CD4-positive, alpha-beta T cell (primary cell): ENCODE data around the gene TUFM. TPM values are rescaled to one million over a fixed set of nuclear protein-coding genes. Genes with fewer than 3 reads are reported as not detected.

Experiments
- ATAC-seq: fragments of 200-7000 bp; cut with Tn5 transposase; one replicate; pipeline ENCODE4 v1.10.0; 2022; ENCODE audit warnings: mild to moderate bottlenecking; ENCODE audit not compliant: poor library complexity
- CTCF ChIA-PET: fragments of 350-600 bp; sonication (Branson Sonifier 250); formaldehyde crosslinking; loops from one replicate; lab custom pipeline; 2021; ENCODE audit warnings: antibody characterized with exemption, inconsistent platforms; lab: Charles Lee
- POLR2A ChIA-PET: fragments of 350-600 bp; sonication (Branson Sonifier 250); formaldehyde crosslinking; loops from one replicate; lab custom pipeline; 2021; ENCODE audit warnings: antibody characterized with exemption, inconsistent platforms; lab: Charles Lee
- DNase-seq, 14 experiments: peaks; one replicate each; pipeline ENCODE4 v3.0.0-alpha.2; 2013 to 2020; ENCODE audit warnings: mixed read lengths in 2 of 14
- H3K27ac ChIP-seq, 2 donors: one replicate each; pipeline versions ENCODE4 v1.5.1 to v1.7.0; 2013; ENCODE audit warnings: low read length in 2 of 2, low read depth in 1 of 2, mild to moderate bottlenecking in 1 of 2
- H3K27me3 ChIP-seq, 2 experiments: 1 replicate in 1 of 2; 2 replicates in 1 of 2; pipeline versions ENCODE4 v1.6.1 to v1.7.0; 2013; ENCODE audit warnings: low read length in 2 of 2, control low read depth in 1 of 2, mild to moderate bottlenecking in 1 of 2, moderate library complexity in 1 of 2; ENCODE audit not compliant: insufficient read depth in 2 of 2, control insufficient read depth in 1 of 2
- H3K36me3 ChIP-seq: one replicate; pipeline ENCODE4 v1.6.1; 2013; ENCODE audit warnings: low read length, control low read depth; ENCODE audit not compliant: insufficient read depth
- H3K4me1 ChIP-seq: one replicate; pipeline ENCODE4 v1.6.1; 2013; ENCODE audit warnings: low read length, control low read depth; ENCODE audit not compliant: insufficient read depth
- H3K4me3 ChIP-seq: one replicate; pipeline ENCODE4 v1.5.1; 2013; ENCODE audit warnings: mild to moderate bottlenecking, low read length, moderate library complexity
- H3K9me3 ChIP-seq, 2 experiments: 1 replicate in 1 of 2; 2 replicates in 1 of 2; pipeline versions ENCODE4 v1.6.1 to v1.7.0; 2013; ENCODE audit warnings: low read length in 2 of 2, mild to moderate bottlenecking in 2 of 2, control low read depth in 1 of 2, moderate library complexity in 1 of 2; ENCODE audit not compliant: control insufficient read depth in 1 of 2, insufficient read depth in 1 of 2
- H3K27ac Mint-ChIP-seq: one replicate; pipeline ENCODE4 v1.8.0; 2020; ENCODE audit warnings: mixed read lengths
- H3K27me3 Mint-ChIP-seq: one replicate; pipeline ENCODE4 v1.8.0; 2021; ENCODE audit warnings: mixed read lengths
- H3K36me3 Mint-ChIP-seq: one replicate; pipeline ENCODE4 v1.8.0; 2021; ENCODE audit warnings: low read depth, mixed read lengths
- H3K4me1 Mint-ChIP-seq: one replicate; pipeline ENCODE4 v1.8.0; 2021; ENCODE audit warnings: low read depth, mixed read lengths
- H3K4me3 Mint-ChIP-seq: one replicate; pipeline ENCODE4 v1.8.0; 2020; ENCODE audit warnings: mild to moderate bottlenecking, mixed read lengths
- H3K9me3 Mint-ChIP-seq: one replicate; pipeline ENCODE4 v1.8.0; 2020; ENCODE audit warnings: mixed read lengths
- CTCF ChIP-seq: fragments of 200-600 bp; IDR thresholded peaks from one replicate; pipeline ENCODE4 v1.8.0; 2022; ENCODE audit warnings: antibody characterized with exemption, mild to moderate bottlenecking
- intact Hi-C, 2 experiments: fragments of 100-400 bp; cut with DNase I in 1 of 2; cut with micrococcal nuclease in 1 of 2; formaldehyde crosslinking; loops; one replicate each; pipeline versions ENCODE4 v1.15.1 to v1.9.0; 2023 to 2025; cut with DNase I, micrococcal nuclease
- total RNA-seq, 174 experiments: library from RNA in 2 of 174; stranded (reverse) in 2 of 174; gene quantifications; one replicate each; pipeline ENCODE4 v1.2.3 and lab custom pipeline; 2021 to 2026

Gene TUFM
- total RNA-seq, 2 experiments from 2014 or later, result 102 to 103 TPM

- intact Hi-C loops, result no loop called here
- TF ChIP-seq CTCF, result no peak
- no peak for ATAC-seq
- no peak for DNase-seq
- Mint-ChIP-seq H3K27ac (no peak overlapping the region), H3K27me3 (peaks cover 6% of the 10 kb centered on the region), H3K4me1 (peaks cover 8% of the 10 kb centered on the region), H3K4me3 (no peak overlapping the region), H3K9me3 (no peaks in the 10 kb centered on the region), H3K36me3 (peaks cover 10% of the 10 kb centered on the region)
- Histone ChIP-seq H3K4me3 (no peak overlapping the region), H3K27me3 (peaks cover 0 to 9% of the 10 kb centered on the region in 2 experiments), H3K36me3 (peaks cover 21% of the 10 kb centered on the region), H3K4me1 (peaks cover 20% of the 10 kb centered on the region), H3K27ac (no peak overlapping the region), H3K9me3 (no peaks in the 10 kb centered on the region)
- ChIA-PET CTCF (no interaction called here), POLR2A (no interaction called here)
These were observed 31.0 kb upstream of the TUFM start for GRCh38 chr16:28876973-28877654.

- Histone ChIP-seq H3K9me3 (no peaks in the 10 kb centered on the region), H3K27ac (no peak overlapping the region), H3K36me3 (peaks cover 30% of the 10 kb centered on the region), H3K27me3 (peaks cover 0 to 9% of the 10 kb centered on the region in 2 experiments), H3K4me1 (peaks cover 20% of the 10 kb centered on the region), H3K4me3 (no peak overlapping the region)
- intact Hi-C loops, result no loop called here
- no peak overlapping the region for H3K27ac Mint-ChIP-seq
- H3K9me3 Mint-ChIP-seq, result no peaks in the 10 kb centered on the region
- ATAC-seq (no peak), DNase-seq (no peak)
- peaks cover 8% of the 10 kb centered on the region for H3K4me1 Mint-ChIP-seq
- ChIA-PET POLR2A (interaction anchor here (0.6 to 0.8 kb wide), 2 partner anchors 71 to 98 kb away, joined by 3 read pairs; no protein-coding TSS in a partner anchor), CTCF (no interaction called here)
- peaks cover 3% of the 10 kb centered on the region for H3K27me3 Mint-ChIP-seq
- TF ChIP-seq CTCF, result no peak
- peaks cover 17% of the 10 kb centered on the region for H3K36me3 Mint-ChIP-seq
- no peak overlapping the region for H3K4me3 Mint-ChIP-seq
These were observed 30.0 kb upstream of the TUFM start for GRCh38 chr16:28876019-28876659.

DNA sequence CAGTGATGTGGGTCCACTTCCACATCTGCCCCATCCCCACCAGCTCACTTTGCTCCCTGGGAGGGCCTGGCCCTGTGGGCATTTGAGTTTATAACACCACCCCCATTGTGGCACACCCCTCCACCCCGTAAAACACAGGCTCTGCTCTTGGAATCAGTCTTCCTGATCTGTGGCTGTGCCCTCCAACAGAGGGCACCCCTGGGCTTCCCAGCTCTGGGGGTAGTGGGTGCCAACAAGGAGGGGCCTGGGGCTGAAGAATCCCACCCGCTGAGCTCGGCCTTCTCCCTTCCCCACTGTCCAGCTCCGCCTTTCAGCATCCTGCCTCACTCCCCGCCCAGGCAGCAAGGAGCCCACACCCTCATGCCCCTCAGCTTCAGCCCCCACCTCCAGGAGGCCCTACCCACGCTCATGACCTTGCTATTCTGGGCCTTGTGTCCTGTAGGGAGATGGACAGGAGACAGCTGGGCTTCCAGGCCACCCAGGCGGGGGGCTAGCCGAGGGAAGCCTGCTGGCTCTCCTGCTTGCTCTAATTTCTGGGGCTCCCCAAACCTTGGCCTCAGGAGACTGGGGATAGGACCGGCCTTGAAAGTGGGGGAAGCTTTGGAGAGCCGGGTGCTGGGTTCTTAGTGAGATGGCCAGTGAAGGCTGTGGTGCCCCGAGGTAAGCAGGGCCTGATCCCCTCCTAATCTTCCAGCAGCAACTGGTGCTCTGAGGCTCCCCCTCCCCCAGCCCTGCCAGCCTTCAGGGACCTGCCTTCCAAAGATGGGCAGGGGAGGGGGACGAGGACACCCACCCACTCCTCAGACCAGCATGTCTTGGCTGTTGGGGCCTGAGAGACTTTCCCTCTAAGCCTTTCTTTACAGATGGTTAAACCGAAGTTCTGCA, 29.2 kb upstream of the TUFM start:
- H3K9me3 ChIP-seq, result no peaks in the 10 kb centered on the region
- ATAC-seq (no peak), DNase-seq (no peak)
- H3K4me3 ChIP-seq, result no peak overlapping the region
- Mint-ChIP-seq H3K27ac (no peak overlapping the region), H3K4me3 (no peak overlapping the region), H3K4me1 (peaks cover 8% of the 10 kb centered on the region), H3K36me3 (peaks cover 23% of the 10 kb centered on the region), H3K9me3 (no peaks in the 10 kb centered on the region), H3K27me3 (no peaks in the 10 kb centered on the region)
- intact Hi-C loops, result no loop called here
- ChIA-PET CTCF (interaction anchor here (0.7 to 2.8 kb wide), 2 partner anchors 29 to 51 kb away, joined by 3 to 9 read pairs; partner anchors contain the start of gene TUFM), POLR2A (interaction anchor here (0.6 to 0.8 kb wide), 3 partner anchors 56 to 99 kb away, joined by 3 read pairs; no protein-coding TSS in a partner anchor)
- peaks cover 0 to 2% of the 10 kb centered on the region in 2 experiments for H3K27me3 ChIP-seq
- TF ChIP-seq CTCF, result no peak
- peaks cover 16% of the 10 kb centered on the region for H3K4me1 ChIP-seq
- no peak overlapping the region for H3K27ac ChIP-seq
- peaks cover 35% of the 10 kb centered on the region for H3K36me3 ChIP-seq
